ENCODE results near the gene TTC3. TPM values are rescaled to one million over a fixed set of nuclear protein-coding genes. Genes with fewer than 3 reads are reported as not detected.

The TTC3 gene
- total RNA-seq, 2 experiments from 2014 or later: 141 to 142 TPM

- Histone ChIP-seq H3K9me3 (ENCODE audit: control insufficient read depth in 1 of 2, insufficient read depth in 1 of 2, low read length in 2 of 2) (no peaks in the 10 kb centered on the region), H3K27ac (ENCODE audit: low read depth in 1 of 2, low read length in 2 of 2) (no peak overlapping the region), H3K27me3 (ENCODE audit: control insufficient read depth in 1 of 2, insufficient read depth in 2 of 2, low read length in 2 of 2) (no peaks in the 10 kb centered on the region), H3K36me3 (ENCODE audit: insufficient read depth, low read length) (peaks cover 18% of the 10 kb centered on the region), H3K4me3 (ENCODE audit: low read length) (no peak overlapping the region), H3K4me1 (ENCODE audit: insufficient read depth, low read length) (no peaks in the 10 kb centered on the region)
- intact Hi-C loops (cut with DNase I, micrococcal nuclease): no loop called here
- H3K27me3 Mint-ChIP-seq: no peaks in the 10 kb centered on the region
- H3K4me3 Mint-ChIP-seq: no peak overlapping the region
- ChIA-PET CTCF (no interaction called here), POLR2A (no interaction called here)
- TF ChIP-seq CTCF (IDR thresholded peaks at IDR 0.05): no peak
- H3K36me3 Mint-ChIP-seq (ENCODE audit: low read depth): peaks cover 69% of the 10 kb centered on the region
- ATAC-seq (ENCODE audit: poor library complexity) (no peak), DNase-seq (no peak)
- H3K9me3 Mint-ChIP-seq: no peaks in the 10 kb centered on the region
- peak overlapping the region; percentile 37 for H3K27ac Mint-ChIP-seq
- H3K4me1 Mint-ChIP-seq (ENCODE audit: low read depth): peaks cover 19% of the 10 kb centered on the region
These were observed 46.6 kb downstream of the TTC3 start for GRCh38 chr21:37119421-37120218.

GRCh38 chr21:37128076-37128475 lies 55.0 kb downstream of the TTC3 start:
- POLR2A ChIA-PET: no interaction called here
- Histone ChIP-seq H3K27ac (ENCODE audit: low read depth in 1 of 2, low read length in 2 of 2) (no peak overlapping the region), H3K9me3 (ENCODE audit: control insufficient read depth in 1 of 2, insufficient read depth in 1 of 2, low read length in 2 of 2) (no peaks in the 10 kb centered on the region), H3K4me3 (ENCODE audit: low read length) (no peak overlapping the region), H3K36me3 (ENCODE audit: insufficient read depth, low read length) (peaks cover 57% of the 10 kb centered on the region), H3K27me3 (ENCODE audit: control insufficient read depth in 1 of 2, insufficient read depth in 2 of 2, low read length in 2 of 2) (no peaks in the 10 kb centered on the region), H3K4me1 (ENCODE audit: insufficient read depth, low read length) (no peaks in the 10 kb centered on the region)
- no peaks in the 10 kb centered on the region for H3K4me1 Mint-ChIP-seq (ENCODE audit: low read depth)
- no peak for TF ChIP-seq CTCF (IDR thresholded peaks at IDR 0.05)
- no peaks in the 10 kb centered on the region for H3K27me3 Mint-ChIP-seq
- peaks cover 80% of the 10 kb centered on the region for H3K36me3 Mint-ChIP-seq (ENCODE audit: low read depth)
- intact Hi-C loops (cut with DNase I, micrococcal nuclease): no loop called here
- no peaks in the 10 kb centered on the region for H3K9me3 Mint-ChIP-seq
- CTCF ChIA-PET: no interaction called here
- no peak overlapping the region for H3K4me3 Mint-ChIP-seq
- ATAC-seq (ENCODE audit: poor library complexity) (no peak), DNase-seq (no peak)
- H3K27ac Mint-ChIP-seq: no peak overlapping the region

- intact Hi-C loops (cut with DNase I, micrococcal nuclease): no loop called here
- ChIA-PET CTCF (no interaction called here), POLR2A (no interaction called here)
- Mint-ChIP-seq H3K27ac (no peak overlapping the region), H3K27me3 (no peaks in the 10 kb centered on the region), H3K4me3 (no peak overlapping the region), H3K9me3 (no peaks in the 10 kb centered on the region), H3K36me3 (ENCODE audit: low read depth) (peaks cover 87% of the 10 kb centered on the region), H3K4me1 (ENCODE audit: low read depth) (peaks cover 13% of the 10 kb centered on the region)
- Histone ChIP-seq H3K27me3 (ENCODE audit: control insufficient read depth in 1 of 2, insufficient read depth in 2 of 2, low read length in 2 of 2) (no peaks in the 10 kb centered on the region), H3K36me3 (ENCODE audit: insufficient read depth, low read length) (peaks cover 68% of the 10 kb centered on the region), H3K4me3 (ENCODE audit: low read length) (no peak overlapping the region), H3K27ac (ENCODE audit: low read depth in 1 of 2, low read length in 2 of 2) (no peak overlapping the region), H3K9me3 (ENCODE audit: control insufficient read depth in 1 of 2, insufficient read depth in 1 of 2, low read length in 2 of 2) (no peaks in the 10 kb centered on the region), H3K4me1 (ENCODE audit: insufficient read depth, low read length) (no peaks in the 10 kb centered on the region)
- DNase-seq (no peak), ATAC-seq (ENCODE audit: poor library complexity) (no peak)
- no peak for TF ChIP-seq CTCF (IDR thresholded peaks at IDR 0.05)
These were observed 57.9 kb downstream of the TTC3 start for GRCh38 chr21:37130971-37131370.

All from CD4-positive, alpha-beta T cell (primary cell).